Fibroblast of skin of right biceps (primary cell): ENCODE results near the gene THUMPD1.

Experiments
- DNase-seq: peaks from one replicate; pipeline ENCODE4 v3.0.0-alpha.2; 2013

THUMPD1 gene

GRCh38 chr16:20689668-20690067 lies 52.0 kb downstream of the THUMPD1 start:
- DNase-seq = no peak

GRCh38 chr16:20683812-20684211 lies 57.8 kb downstream of the THUMPD1 start:
- DNase-seq = no peak
